H1 (cell line): ENCODE results near the gene SCNN1B. TPM values are rescaled to one million over a fixed set of nuclear protein-coding genes. Genes with fewer than 3 reads are reported as not detected.

ENCODE experiments used
- CTCF ChIA-PET: fragments of 300-600 bp; sonication (Branson Sonifier 250); formaldehyde crosslinking; loops from one replicate; lab custom pipeline; 2021; ENCODE audit not compliant: partially characterized antibody; lab: Charles Lee
- POLR2A ChIA-PET: fragments of 300-600 bp; sonication (Branson Sonifier 250); formaldehyde crosslinking; loops from one replicate; lab custom pipeline; 2021; ENCODE audit warnings: inconsistent platforms; ENCODE audit not compliant: partially characterized antibody; lab: Charles Lee
- DNase-seq, 2 experiments: peaks; one replicate each; pipeline versions ENCODE4 v3.0.0 to v3.0.0-alpha.2; 2010 to 2022; ENCODE audit warnings: low spot score in 2 of 2, low read depth in 1 of 2, mixed read lengths in 1 of 2
- FAIRE-seq: peaks from 2 replicates; lab custom pipeline; 2011; peaks lifted over from hg19 to GRCh38; lab: Jason Lieb, UNC
- H2AFZ ChIP-seq: 2 replicates; pipeline ENCODE4 v1.8.1; 2012; ENCODE audit warnings: low read length, inconsistent platforms
- H2AK5ac ChIP-seq: 2 replicates; pipeline ENCODE4 v1.6.1; 2013; ENCODE audit warnings: low read depth, low read length
- H2BK120ac ChIP-seq: replicated peaks from 2 replicates; pipeline ENCODE3; 2013; ENCODE audit warnings: low read depth, low read length, inconsistent platforms
- H2BK12ac ChIP-seq: 2 replicates; pipeline ENCODE4 v1.6.1; 2013; ENCODE audit warnings: low read depth, low read length
- H2BK15ac ChIP-seq: 2 replicates; pipeline ENCODE4 v1.6.1; 2013; ENCODE audit warnings: low read length
- H2BK20ac ChIP-seq: 2 replicates; pipeline ENCODE4 v1.6.1; 2013; ENCODE audit warnings: low read length
- H2BK5ac ChIP-seq: 2 replicates; pipeline ENCODE4 v1.6.1; 2013; ENCODE audit warnings: low read depth, low read length
- H3K14ac ChIP-seq: 2 replicates; pipeline ENCODE4 v1.6.1; 2013; ENCODE audit warnings: inconsistent platforms; ENCODE audit not compliant: insufficient read length
- H3K18ac ChIP-seq: 2 replicates; pipeline ENCODE4 v1.6.1; 2013; ENCODE audit warnings: low read length; ENCODE audit errors: extremely low read depth
- H3K23ac ChIP-seq: 2 replicates; pipeline ENCODE4 v1.6.1; 2013; ENCODE audit warnings: inconsistent platforms; ENCODE audit not compliant: insufficient read length
- H3K23me2 ChIP-seq: 2 replicates; pipeline ENCODE4 v1.6.1; 2013; ENCODE audit warnings: low read depth, low read length
- H3K27ac ChIP-seq: 2 replicates; pipeline ENCODE4 v1.6.1; 2011; ENCODE audit warnings: low read depth, low read length, inconsistent platforms
- H3K27me3 ChIP-seq, 4 experiments: replicated peaks in 1 of 4; 1 replicate in 1 of 4; 2 replicates in 3 of 4; pipeline versions ENCODE4 v1.6.1 to v1.8.1; 2011 to 2013; ENCODE audit warnings: low read length in 3 of 4, mild to moderate bottlenecking in 3 of 4, inconsistent platforms in 2 of 4, mixed read lengths in 2 of 4, moderate library complexity in 1 of 4; ENCODE audit not compliant: control insufficient read depth in 3 of 4, insufficient read depth in 3 of 4; ENCODE audit errors: extremely low read depth in 1 of 4
- H3K36me3 ChIP-seq, 4 experiments: 2 replicates each; pipeline versions ENCODE4 v1.6.1 to v1.8.1; 2011 to 2013; ENCODE audit warnings: mild to moderate bottlenecking in 4 of 4, low read length in 3 of 4, moderate library complexity in 2 of 4, control low read depth in 1 of 4, inconsistent platforms in 1 of 4; ENCODE audit not compliant: insufficient read depth in 4 of 4, control insufficient read depth in 2 of 4
- H3K4ac ChIP-seq: replicated peaks from 2 replicates; pipeline ENCODE3; 2013; ENCODE audit warnings: low read length, low read depth, mixed read lengths, inconsistent platforms; ENCODE audit not compliant: insufficient read length
- H3K4me1 ChIP-seq, 4 experiments: replicated peaks in 1 of 4; 1 replicate in 1 of 4; 2 replicates in 3 of 4; pipeline versions ENCODE4 v1.6.1 to v1.8.1; 2011 to 2013; ENCODE audit warnings: low read length in 3 of 4, inconsistent platforms in 2 of 4, mixed read lengths in 1 of 4; ENCODE audit not compliant: insufficient read depth in 4 of 4, control insufficient read depth in 3 of 4
- H3K4me2 ChIP-seq, 2 experiments: 2 replicates each; pipeline versions ENCODE4 v1.6.1 to v1.8.1; 2011 to 2013; ENCODE audit warnings: low read depth in 2 of 2, low read length in 2 of 2, control low read depth in 1 of 2, inconsistent platforms in 1 of 2, mild to moderate bottlenecking in 1 of 2; ENCODE audit not compliant: insufficient read depth in 1 of 2
- H3K4me3 ChIP-seq, 4 experiments: fragments of 200-600, 300-600 bp in 1 of 4; sonication (generic), shearing (Covaris generic), sonication (Bioruptor Twin) in 1 of 4; 2 replicates each; pipeline versions ENCODE4 v1.5.1 to v1.8.1; 2011 to 2016; ENCODE audit warnings: low read length in 4 of 4, low read depth in 3 of 4, control low read depth in 2 of 4, inconsistent platforms in 2 of 4, mild to moderate bottlenecking in 2 of 4, mixed read lengths in 1 of 4, moderate library complexity in 1 of 4; ENCODE audit not compliant: insufficient read depth in 2 of 4; ENCODE audit errors: extremely low read depth in 1 of 4
- H3K56ac ChIP-seq: replicated peaks from 2 replicates; pipeline ENCODE3; 2013; ENCODE audit warnings: low read depth, mild to moderate bottlenecking, mixed read lengths, low read length, inconsistent platforms; ENCODE audit not compliant: insufficient read length
- H3K79me1 ChIP-seq: 2 replicates; pipeline ENCODE4 v1.6.1; 2013; ENCODE audit warnings: low read depth, low read length, control low read depth
- H3K79me2 ChIP-seq, 2 experiments: 2 replicates each; pipeline versions ENCODE4 v1.6.1 to v1.8.1; 2012 to 2013; ENCODE audit warnings: low read length in 2 of 2, mild to moderate bottlenecking in 2 of 2, inconsistent platforms in 1 of 2; ENCODE audit not compliant: insufficient read depth in 2 of 2, control insufficient read depth in 1 of 2
- H3K9ac ChIP-seq, 4 experiments: replicated peaks in 1 of 4; 1 replicate in 1 of 4; 2 replicates in 3 of 4; pipeline versions ENCODE4 v1.6.1 to v1.8.1; 2011 to 2013; ENCODE audit warnings: low read depth in 3 of 4, low read length in 3 of 4, control low read depth in 2 of 4, mild to moderate bottlenecking in 2 of 4, moderate library complexity in 2 of 4, inconsistent platforms in 1 of 4; ENCODE audit errors: extremely low read depth in 1 of 4
- H3K9me3 ChIP-seq, 2 experiments: 2 replicates each; pipeline versions ENCODE4 v1.6.1 to v1.8.1; 2012 to 2013; ENCODE audit warnings: mild to moderate bottlenecking in 2 of 2, moderate library complexity in 2 of 2, control low read depth in 1 of 2, inconsistent platforms in 1 of 2, low read depth in 1 of 2, low read length in 1 of 2, mixed read lengths in 1 of 2; ENCODE audit not compliant: insufficient read depth in 2 of 2
- H4K20me1 ChIP-seq, 2 experiments: replicated peaks in 1 of 2; 2 replicates each; pipeline versions ENCODE3 to v1.8.1; 2011 to 2013; ENCODE audit warnings: inconsistent platforms in 2 of 2, low read length in 2 of 2, mild to moderate bottlenecking in 1 of 2; ENCODE audit not compliant: insufficient read depth in 2 of 2, control insufficient read depth in 1 of 2
- H4K5ac ChIP-seq: 2 replicates; pipeline ENCODE4 v1.6.1; 2013; ENCODE audit warnings: low read length, low read depth, mixed read lengths, inconsistent platforms; ENCODE audit not compliant: insufficient read length
- H4K8ac ChIP-seq: 2 replicates; pipeline ENCODE4 v1.8.0; 2013; ENCODE audit warnings: mild to moderate bottlenecking, moderate library complexity, low read length, inconsistent platforms; ENCODE audit not compliant: insufficient read depth; ENCODE audit errors: extremely low read depth
- H4K91ac ChIP-seq: replicated peaks from 2 replicates; pipeline ENCODE3; 2013; ENCODE audit warnings: low read length, mixed read lengths, inconsistent platforms; ENCODE audit not compliant: insufficient read length
- YY1 ChIP-seq: IDR thresholded peaks from 2 replicates; pipeline ENCODE4 v1.6.1; 2011; ENCODE audit warnings: low read depth, mild to moderate bottlenecking, low read length
- WGBS, 2 experiments: shearing (Covaris generic) in 1 of 2; methylation state at CpG; one replicate each; pipeline versions ENCODE4 v1.1.6 to v1.1.7; 2013 to 2015; ENCODE audit warnings: low lambda C conversion rate in 2 of 2, mixed read lengths in 2 of 2, inconsistent platforms in 1 of 2, low coverage in 1 of 2, missing lambda C conversion rate in 1 of 2; ENCODE audit not compliant: insufficient replicate concordance in 2 of 2, insufficient coverage in 1 of 2, insufficient read length in 1 of 2; ENCODE audit errors: extremely low coverage in 1 of 2, missing lambda C conversion rate in 1 of 2; 5-methylcytosine and 5-hydroxymethylcytosine counted together
- polyA plus RNA-seq, 7 experiments: library from polyadenylated mRNA; depleted of rRNA in 3 of 7; stranded (reverse) in 5 of 7; unstranded in 2 of 7; fragments of >200 nt in 5 of 7; fragments of 200-250 nt in 2 of 7; gene quantifications; 1 replicate in 5 of 7; 2 replicates in 1 of 7; 4 replicates in 1 of 7; pipeline versions ENCODE4 v1.2.1 to v1.2.3, GENCODE V29; 2011 to 2013; ENCODE audit warnings: missing spikeins in 2 of 7, mixed read lengths in 2 of 7
- total RNA-seq: library from RNA; stranded (reverse); fragmentation: NEBNext Ultra II Directional; extraction: Animal tissue kit (Norgen Biotek cat#: 25700); gene quantifications from 2 replicates; pipeline ENCODE4 v1.2.1, GENCODE V29; 2021

The SCNN1B gene
- total and polyA plus RNA-seq, 2 of the 8 experiments (the other 6 are each of a cell fraction or from before 2014, with no cell fraction given), result 0.20 to 0.95 TPM

- Histone ChIP-seq H4K5ac (no peak overlapping the region), H2BK15ac (no peak overlapping the region), H3K18ac (no peak overlapping the region), H3K9me3 (no peaks in the 10 kb centered on the region), H3K79me1 (no peaks in the 10 kb centered on the region)
- FAIRE-seq (no peak), DNase-seq (no peak)
- no peak for TF ChIP-seq YY1
- TF ChIP-seq, all 59 proteins: peak for 0
- Histone ChIP-seq H2AK5ac (no peak overlapping the region), H3K56ac (no peak overlapping the region), H3K4me2 (no peak overlapping the region), H2BK120ac (no peak overlapping the region), H3K27me3 (no peaks in the 10 kb centered on the region), H3K4me1 (no peaks in the 10 kb centered on the region; a peak in 1 of 7 replicates), H3K23ac (no peak overlapping the region), H2BK20ac (no peak overlapping the region), H2AFZ (no peak overlapping the region), H3K27ac (no peak overlapping the region), H3K9ac (no peak overlapping the region), H3K4ac (no peak overlapping the region), H3K14ac (no peak overlapping the region), H2BK12ac (no peak overlapping the region), H2BK5ac (no peak overlapping the region), H4K20me1 (no peaks in the 10 kb centered on the region), H3K4me3 (no peak overlapping the region), H3K79me2 (no peaks in the 10 kb centered on the region), H4K91ac (no peak overlapping the region), H3K36me3 (no peaks in the 10 kb centered on the region), H3K23me2 (no peaks in the 10 kb centered on the region), H4K8ac (peak overlapping the region; percentile 46; the same call in 1 of the 2 replicates)
- WGBS, 2 experiments, result 83% methylated on average over 8 of the region's 8 CpGs; no CpG with 5 or more reads in 1 of the 2 experiments
- ChIA-PET POLR2A (no interaction called here), CTCF (interaction anchor here (0.6 to 3.7 kb wide), 7 partner anchors 9 to 79 kb away, joined by 3 to 18 read pairs (median 6); no protein-coding TSS in a partner anchor)
Measured at GRCh38 chr16:23357761-23358290, 55.7 kb downstream of the SCNN1B start.
